H1 (cell line): Measurements from ENCODE around the gene PHC1. TPM values are rescaled to one million over a fixed set of nuclear protein-coding genes. Genes with fewer than 3 reads are reported as not detected.

ENCODE experiments used
- CHD7 ChIP-seq: fragments of 300-600 bp; sonication (generic); IDR thresholded peaks from 2 replicates; pipeline ENCODE4 v1.7.1; 2012; ENCODE audit warnings: low read length, moderate library complexity, mild to moderate bottlenecking, inconsistent platforms; ENCODE audit not compliant: insufficient replicate concordance
- CTBP2 ChIP-seq: IDR thresholded peaks from 2 replicates; pipeline ENCODE4 v1.7.0; 2011; ENCODE audit warnings: borderline replicate concordance, mild to moderate bottlenecking, moderate library complexity, mixed read lengths, low read length; ENCODE audit not compliant: insufficient read depth, insufficient read length
- GABPA ChIP-seq: IDR thresholded peaks from 2 replicates; pipeline ENCODE4 v1.6.1; 2011; ENCODE audit warnings: mild to moderate bottlenecking, low read length, moderate library complexity, borderline replicate concordance; ENCODE audit not compliant: insufficient read depth
- HDAC2 ChIP-seq, 2 experiments: fragments of 300-600 bp in 1 of 2; sonication (generic) in 1 of 2; IDR thresholded peaks; 2 replicates each; pipeline ENCODE4 v1.6.1; 2011 to 2012; ENCODE audit warnings: low read depth in 2 of 2, low read length in 2 of 2, mild to moderate bottlenecking in 2 of 2, moderate library complexity in 2 of 2, borderline replicate concordance in 1 of 2, inconsistent platforms in 1 of 2
- KDM4A ChIP-seq: IDR thresholded peaks from one replicate; pipeline ENCODE4 v1.7.1; 2012; ENCODE audit warnings: low read depth, mild to moderate bottlenecking, moderate library complexity, low read length, inconsistent platforms; ENCODE audit not compliant: severe bottlenecking
- PHF8 ChIP-seq: fragments of 200-600 bp; sonication (generic); conservative IDR thresholded peaks from 2 replicates; pipeline ENCODE4 v1.7.1; 2012; ENCODE audit warnings: low read depth, mild to moderate bottlenecking, inconsistent platforms, low read length, moderate library complexity
- POLR2AphosphoS5 ChIP-seq: IDR thresholded peaks from 2 replicates; pipeline ENCODE4 v1.6.1; 2011; ENCODE audit warnings: low read depth, low read length
- SAP30 ChIP-seq: fragments of 300-600 bp; sonication (generic); IDR thresholded peaks from 2 replicates; pipeline ENCODE4 v1.7.1; 2012; ENCODE audit warnings: low read length, moderate library complexity, mild to moderate bottlenecking, inconsistent platforms; ENCODE audit not compliant: insufficient read depth, insufficient replicate concordance
- SIX5 ChIP-seq: IDR thresholded peaks from 2 replicates; pipeline ENCODE4 v1.6.1; 2011; ENCODE audit warnings: mild to moderate bottlenecking, low read depth, low read length
- USF2 ChIP-seq: IDR thresholded peaks from 2 replicates; pipeline ENCODE4 v1.6.1; 2011; ENCODE audit warnings: low read length, improper control_type of control experiment
- polyA plus RNA-seq, 7 experiments: library from polyadenylated mRNA; depleted of rRNA in 3 of 7; stranded (reverse) in 5 of 7; unstranded in 2 of 7; fragments of >200 nt in 5 of 7; fragments of 200-250 nt in 2 of 7; gene quantifications; 1 replicate in 5 of 7; 2 replicates in 1 of 7; 4 replicates in 1 of 7; pipeline versions ENCODE4 v1.2.1 to v1.2.3, GENCODE V29; 2011 to 2013; ENCODE audit warnings: missing spikeins in 2 of 7, mixed read lengths in 2 of 7
- total RNA-seq: library from RNA; stranded (reverse); fragmentation: NEBNext Ultra II Directional; extraction: Animal tissue kit (Norgen Biotek cat#: 25700); gene quantifications from 2 replicates; pipeline ENCODE4 v1.2.1, GENCODE V29; 2021

Gene PHC1
- total and polyA plus RNA-seq, 2 of the 8 experiments (the other 6 are each of a cell fraction or from before 2014, with no cell fraction given), result 934 to 1,655 TPM

- TF ChIP-seq CHD7 (no peak), GABPA (no peak), SAP30 (no peak), HDAC2 (IDR thresholded peaks at IDR 0.05; ENCODE audit: borderline replicate concordance in 1 of 2, low read depth in 2 of 2, low read length in 2 of 2) (no peak), POLR2AphosphoS5 (no peak), PHF8 (no peak), SIX5 (no peak), CTBP2 (no peak), USF2 (no peak), KDM4A (no peak)
Observed at GRCh38 chr12:8899830-8900229, 14.5 kb upstream of the PHC1 start (continued).
